Measurements from ENCODE around the gene PLA2G12B. TPM values are rescaled to one million over a fixed set of nuclear protein-coding genes. Genes with fewer than 3 reads are reported as not detected.

Gene PLA2G12B
- total and polyA plus RNA-seq, 2 of the 8 experiments (the other 6 are each of a cell fraction or from before 2014, with no cell fraction given), result not detected

GRCh38 chr10:73003822-73004221 lies 49.2 kb upstream of the PLA2G12B start:
- FAIRE-seq, result no peak
- CTCF ChIA-PET (ENCODE audit: partially characterized antibody), result no interaction called here

More at GRCh38 chr10:73003822-73004221, 49.2 kb upstream of the PLA2G12B start:
- Histone ChIP-seq H3K79me2 (ENCODE audit: control insufficient read depth in 1 of 2, insufficient read depth in 2 of 2, low read length in 2 of 2) (no peaks in the 10 kb centered on the region), H3K4me1 (replicated peaks in 1 of 4; ENCODE audit: control insufficient read depth in 3 of 4, insufficient read depth in 4 of 4, low read length in 3 of 4) (no peaks in the 10 kb centered on the region), H3K23ac (ENCODE audit: insufficient read length) (no peak overlapping the region), H3K4ac (replicated peaks; ENCODE audit: insufficient read length, low read depth, low read length) (no peak overlapping the region), H4K20me1 (replicated peaks in 1 of 2; ENCODE audit: control insufficient read depth in 1 of 2, insufficient read depth in 2 of 2, low read length in 2 of 2) (no peaks in the 10 kb centered on the region), H2BK5ac (ENCODE audit: low read depth, low read length) (no peak overlapping the region), H3K4me3 (ENCODE audit: extremely low read depth in 1 of 4, insufficient read depth in 2 of 4, low read depth in 3 of 4, low read length in 4 of 4) (no peak overlapping the region), H2BK15ac (ENCODE audit: low read length) (no peak overlapping the region), H4K5ac (ENCODE audit: insufficient read length, low read depth, low read length) (no peak overlapping the region), H2AK5ac (ENCODE audit: low read depth, low read length) (no peak overlapping the region), H3K36me3 (ENCODE audit: control insufficient read depth in 2 of 4, insufficient read depth in 4 of 4, low read length in 3 of 4) (no peaks in the 10 kb centered on the region; a peak in 2 of 8 replicates), H3K79me1 (ENCODE audit: low read depth, low read length) (no peaks in the 10 kb centered on the region), H2BK20ac (ENCODE audit: low read length) (no peak overlapping the region), H3K9me3 (ENCODE audit: insufficient read depth in 2 of 2, low read depth in 1 of 2, low read length in 1 of 2) (no peaks in the 10 kb centered on the region), H3K14ac (ENCODE audit: insufficient read length) (no peak overlapping the region), H3K56ac (replicated peaks; ENCODE audit: insufficient read length, low read depth, low read length) (no peak overlapping the region), H2AFZ (ENCODE audit: low read length) (no peak overlapping the region), H3K9ac (replicated peaks in 1 of 4; ENCODE audit: extremely low read depth in 1 of 4, low read depth in 3 of 4, low read length in 3 of 4) (no peak overlapping the region), H3K27ac (ENCODE audit: low read depth, low read length) (no peak overlapping the region), H3K27me3 (replicated peaks in 1 of 4; ENCODE audit: control insufficient read depth in 3 of 4, extremely low read depth in 1 of 4, insufficient read depth in 3 of 4, low read length in 3 of 4) (no peaks in the 10 kb centered on the region), H4K91ac (replicated peaks; ENCODE audit: insufficient read length, low read length) (no peak overlapping the region), H2BK12ac (ENCODE audit: low read depth, low read length) (no peak overlapping the region), H3K23me2 (ENCODE audit: low read depth, low read length) (no peaks in the 10 kb centered on the region), H2BK120ac (replicated peaks; ENCODE audit: low read depth, low read length) (no peak overlapping the region), H4K8ac (ENCODE audit: extremely low read depth, insufficient read depth, low read length) (no peak overlapping the region), H3K18ac (ENCODE audit: extremely low read depth, low read length) (no peak overlapping the region), H3K4me2 (ENCODE audit: insufficient read depth in 1 of 2, low read depth in 2 of 2, low read length in 2 of 2) (no peak overlapping the region)
- DNase-seq (ENCODE audit: low read depth in 1 of 2, low spot score in 2 of 2), result no peak
- POLR2A ChIA-PET (ENCODE audit: partially characterized antibody), result no interaction called here
- TF ChIP-seq BACH1 (IDR thresholded peaks at IDR 0.05; ENCODE audit: low read length) (no peak), SP4 (IDR thresholded peaks at IDR 0.05; ENCODE audit: low read length) (no peak), EZH2 (IDR thresholded peaks at IDR 0.05; ENCODE audit: low read depth, low read length, severe bottlenecking) (no peak), NRF1 (IDR thresholded peaks at IDR 0.05; ENCODE audit: low read depth, low read length) (no peak), RNF2 (IDR thresholded peaks at IDR 0.05; ENCODE audit: borderline replicate concordance, low read depth, low read length, missing control alignments, poor library complexity, severe bottlenecking) (no peak), KDM4A (IDR thresholded peaks at IDR 0.05; ENCODE audit: low read depth, low read length, severe bottlenecking) (no peak), SRF (IDR thresholded peaks at IDR 0.05; ENCODE audit: low read depth, low read length) (no peak), JUN (IDR thresholded peaks at IDR 0.05; ENCODE audit: low read depth, low read length) (no peak)

Data from H1 (cell line).